ENCODE measurements around the gene CCNQ.

GRCh38 chrX:153631907-153632594, 33.1 kb upstream of the CCNQ start:
- TF ChIP-seq, protein P1, sequence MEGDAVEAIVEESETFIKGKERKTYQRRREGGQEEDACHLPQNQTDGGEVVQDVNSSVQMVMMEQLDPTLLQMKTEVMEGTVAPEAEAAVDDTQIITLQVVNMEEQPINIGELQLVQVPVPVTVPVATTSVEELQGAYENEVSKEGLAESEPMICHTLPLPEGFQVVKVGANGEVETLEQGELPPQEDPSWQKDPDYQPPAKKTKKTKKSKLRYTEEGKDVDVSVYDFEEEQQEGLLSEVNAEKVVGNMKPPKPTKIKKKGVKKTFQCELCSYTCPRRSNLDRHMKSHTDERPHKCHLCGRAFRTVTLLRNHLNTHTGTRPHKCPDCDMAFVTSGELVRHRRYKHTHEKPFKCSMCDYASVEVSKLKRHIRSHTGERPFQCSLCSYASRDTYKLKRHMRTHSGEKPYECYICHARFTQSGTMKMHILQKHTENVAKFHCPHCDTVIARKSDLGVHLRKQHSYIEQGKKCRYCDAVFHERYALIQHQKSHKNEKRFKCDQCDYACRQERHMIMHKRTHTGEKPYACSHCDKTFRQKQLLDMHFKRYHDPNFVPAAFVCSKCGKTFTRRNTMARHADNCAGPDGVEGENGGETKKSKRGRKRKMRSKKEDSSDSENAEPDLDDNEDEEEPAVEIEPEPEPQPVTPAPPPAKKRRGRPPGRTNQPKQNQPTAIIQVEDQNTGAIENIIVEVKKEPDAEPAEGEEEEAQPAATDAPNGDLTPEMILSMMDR (IDR thresholded peaks at IDR 0.05) = no peak
- TF ChIP-seq ZFX (IDR thresholded peaks at IDR 0.05; ENCODE audit: borderline replicate concordance) = no peak
